ENCODE measurements around the gene DNAJC1.

- TF ChIP-seq, protein P1, sequence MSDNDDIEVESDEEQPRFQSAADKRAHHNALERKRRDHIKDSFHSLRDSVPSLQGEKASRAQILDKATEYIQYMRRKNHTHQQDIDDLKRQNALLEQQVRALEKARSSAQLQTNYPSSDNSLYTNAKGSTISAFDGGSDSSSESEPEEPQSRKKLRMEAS (IDR thresholded peaks at IDR 0.05): no peak
- no peak for TF ChIP-seq REST (IDR thresholded peaks at IDR 0.05; ENCODE audit: low read depth)
- no peak for TF ChIP-seq TAF1 (IDR thresholded peaks at IDR 0.05; ENCODE audit: low read depth)
Measured at GRCh38 chr10:22010973-22011408, 7.5 kb upstream of the DNAJC1 start.

Data from Ishikawa (cell line).